HEK293 (cell line): Measurements from ENCODE around the gene PLXND1.

ENCODE experiments used
- MYNN ChIP-seq: fragments of 450-650 bp; formaldehyde crosslinking; IDR thresholded peaks from 2 replicates; pipeline ENCODE4 v1.5.1; 2016; ENCODE audit warnings: missing biosample characterization, missing genetic modification characterization, borderline replicate concordance
- PRDM10 ChIP-seq: fragments of 450-650 bp; formaldehyde crosslinking; IDR thresholded peaks from 2 replicates; pipeline ENCODE4 v1.5.1; 2016; ENCODE audit warnings: missing biosample characterization, missing genetic modification characterization
- RBAK ChIP-seq: fragments of 450-650 bp; formaldehyde crosslinking; IDR thresholded peaks from 2 replicates; pipeline ENCODE4 v1.5.1; 2016; ENCODE audit warnings: missing biosample characterization, missing genetic modification characterization
- TCF7L2 ChIP-seq: IDR thresholded peaks from 2 replicates; pipeline ENCODE4 v1.6.1; 2011; ENCODE audit warnings: low read depth, mild to moderate bottlenecking, inconsistent platforms, low read length, moderate library complexity, borderline replicate concordance

DNA sequence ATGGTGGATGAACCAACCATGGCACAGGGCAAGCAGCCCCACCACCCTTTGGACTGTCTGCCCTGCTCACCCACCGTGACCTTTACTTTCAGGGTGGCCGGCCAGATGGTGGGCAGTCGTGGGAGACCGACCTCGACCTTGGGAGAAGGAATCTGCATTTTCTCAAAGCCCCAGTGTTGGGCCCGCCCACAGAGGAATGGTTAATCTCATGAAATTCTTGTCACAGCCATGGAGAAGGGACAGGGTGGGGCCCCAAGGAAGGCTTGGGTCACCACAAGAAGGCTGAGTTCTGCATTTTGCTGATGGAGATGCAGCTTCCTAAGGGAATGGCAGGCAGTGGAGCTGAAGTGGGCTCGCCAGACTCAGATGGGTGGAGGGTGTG lies 2.9 kb downstream of the PLXND1 start:
- TF ChIP-seq PRDM10 (tag by site-specific recombination) (0 out of 2 replicates have a peak, but pooled peaks have one; percentile 12), TCF7L2 (no peak), MYNN (no peak), RBAK (no peak)
